Spleen (tissue), 11 donors: Measurements from ENCODE around the gene UGT2B7. TPM values are rescaled to one million over a fixed set of nuclear protein-coding genes. Genes with fewer than 3 reads are reported as not detected.

Experiments used
- DNase-seq: peaks from one replicate; pipeline ENCODE4 v3.0.0-alpha.2; 2020
- H3K27ac ChIP-seq, 8 donors: fragments of 200-600 bp; sonication (generic) in 7 of 8; 1 replicate in 4 of 8; 2 replicates in 4 of 8; pipeline versions ENCODE4 v1.5.0 to v1.8.0; 2016 to 2021; ENCODE audit warnings: inconsistent platforms in 4 of 8, mild to moderate bottlenecking in 4 of 8, moderate library complexity in 1 of 8
- H3K27me3 ChIP-seq, 7 donors: fragments of 200-600 bp; sonication (generic) in 6 of 7; replicated peaks in 1 of 7; 1 replicate in 4 of 7; 2 replicates in 3 of 7; pipeline versions ENCODE4 v1.5.0 to v1.8.0; 2016 to 2021; ENCODE audit warnings: inconsistent platforms in 3 of 7, mild to moderate bottlenecking in 1 of 7
- H3K36me3 ChIP-seq, 6 donors: fragments of 200-600 bp; sonication (generic) in 5 of 6; 1 replicate in 4 of 6; 2 replicates in 2 of 6; pipeline versions ENCODE4 v1.5.0 to v1.8.0; 2016 to 2021; ENCODE audit warnings: inconsistent platforms in 2 of 6
- H3K4me1 ChIP-seq, 6 donors: fragments of 200-600 bp; sonication (generic) in 5 of 6; 1 replicate in 3 of 6; 2 replicates in 3 of 6; pipeline versions ENCODE4 v1.5.0 to v1.8.0; 2016 to 2021; ENCODE audit warnings: inconsistent platforms in 3 of 6
- H3K4me3 ChIP-seq, 8 donors: fragments of 200-600 bp; sonication (generic) in 7 of 8; 1 replicate in 4 of 8; 2 replicates in 4 of 8; pipeline versions ENCODE4 v1.5.0 to v1.8.0; 2016 to 2021; ENCODE audit warnings: inconsistent platforms in 4 of 8, mild to moderate bottlenecking in 4 of 8, moderate library complexity in 2 of 8
- H3K9me3 ChIP-seq, 8 donors: fragments of 200-600 bp; sonication (generic) in 7 of 8; 1 replicate in 4 of 8; 2 replicates in 4 of 8; pipeline versions ENCODE4 v1.5.0 to v1.8.0; 2016 to 2021; ENCODE audit warnings: inconsistent platforms in 4 of 8
- POLR2A ChIP-seq, 3 donors: fragments of 450-650 bp; IDR thresholded peaks; one replicate each; pipeline ENCODE4 v1.5.1; 2017; ENCODE audit warnings: antibody characterized with exemption in 3 of 3, mild to moderate bottlenecking in 1 of 3
- POLR2AphosphoS5 ChIP-seq, 3 donors: sonication (generic); formaldehyde crosslinking; IDR thresholded peaks; one replicate each; pipeline ENCODE4 v1.5.1; 2017; ENCODE audit warnings: antibody characterized with exemption in 3 of 3
- WGBS, 5 donors: extraction: QIAGEN DNeasy Blood & Tissue Kit in 3 of 5; methylation state at CpG; one replicate each; pipeline versions ENCODE4 v1.1.5 to v1.1.7; 2013 to 2018; 5-methylcytosine and 5-hydroxymethylcytosine counted together
- intact Hi-C: fragments of 100-400 bp; cut with DNase I; formaldehyde crosslinking; loops from one replicate; pipeline ENCODE4 v1.15.0; 2023; ENCODE audit warnings: low total_unique reads
- polyA plus RNA-seq, 3 donors: library from polyadenylated mRNA; stranded (reverse); fragments of 200-250 nt; gene quantifications; one replicate each; pipeline ENCODE4 v1.2.1, GENCODE V29; 2013
- total RNA-seq, 7 donors: library from RNA; depleted of rRNA in 3 of 7; stranded (reverse); fragments of >200 nt in 3 of 7; fragmentation: NEBNext Ultra II Directional in 4 of 7; extraction: Animal tissue kit (Norgen Biotek cat#: 25700) in 4 of 7; gene quantifications; one replicate each; pipeline versions ENCODE4 v1.1.0 to v1.2.1, GENCODE V29; 2016 to 2021
- TF ChIP-seq, protein P1 (sequence below), 11 experiments: fragments of 200-600 bp in 7 of 11; fragments of 450-650 bp in 4 of 11; sonication (generic) in 4 of 11; IDR thresholded peaks in 8 of 11; conservative IDR thresholded peaks in 3 of 11; 1 replicate in 7 of 11; 2 replicates in 4 of 11; pipeline versions ENCODE4 v1.4.0 to v1.8.0; 2016 to 2021; ENCODE audit warnings: antibody characterized with exemption in 11 of 11, inconsistent platforms in 4 of 11, mild to moderate bottlenecking in 1 of 11
- donor health status: healthy with polysubstance abuse.
- donor health status: DM: no; HTN: no; CAD: no; lungs with moderate emphysema.
- donor health status: DM: no; HTN: no; CAD: no.
- donor health status: Bipolar disorder and iron deficiency.
- donor health status: healthy.
- donor health status: DM: no; HTN: no; CAD: no.
- donor health status: DM: yes; HTN: yes; CAD: no.

Gene UGT2B7
- total and polyA plus RNA-seq, 10 donors: not detected

DNA sequence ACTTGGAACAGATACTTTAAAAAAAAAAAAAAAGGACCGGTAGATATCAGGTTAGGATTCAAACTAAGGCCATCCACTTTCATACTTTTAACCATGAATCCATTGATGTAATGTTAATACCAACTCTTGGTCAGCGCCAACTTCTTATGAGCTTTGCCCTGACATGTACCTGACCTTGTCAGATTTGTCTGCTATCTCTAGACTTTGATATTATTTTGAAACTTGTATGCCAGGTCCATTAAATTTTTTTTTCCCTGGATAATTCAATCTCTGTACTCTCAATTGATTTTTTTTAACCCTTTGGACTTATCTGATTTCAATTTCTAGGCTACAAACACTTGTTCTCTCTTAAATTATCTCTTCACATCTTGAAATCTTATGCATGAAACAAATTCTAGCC, 27.2 kb upstream of the UGT2B7 start:
- Histone ChIP-seq H3K4me3 (no peak overlapping the region), H3K9me3 (no peaks in the 10 kb centered on the region), H3K27ac (no peak overlapping the region), H3K4me1 (no peaks in the 10 kb centered on the region), H3K27me3 (no peaks in the 10 kb centered on the region), H3K36me3 (no peaks in the 10 kb centered on the region)
- no peak for DNase-seq
- no peak for TF ChIP-seq POLR2A (IDR thresholded peaks at IDR 0.05)
- TF ChIP-seq, protein P1, sequence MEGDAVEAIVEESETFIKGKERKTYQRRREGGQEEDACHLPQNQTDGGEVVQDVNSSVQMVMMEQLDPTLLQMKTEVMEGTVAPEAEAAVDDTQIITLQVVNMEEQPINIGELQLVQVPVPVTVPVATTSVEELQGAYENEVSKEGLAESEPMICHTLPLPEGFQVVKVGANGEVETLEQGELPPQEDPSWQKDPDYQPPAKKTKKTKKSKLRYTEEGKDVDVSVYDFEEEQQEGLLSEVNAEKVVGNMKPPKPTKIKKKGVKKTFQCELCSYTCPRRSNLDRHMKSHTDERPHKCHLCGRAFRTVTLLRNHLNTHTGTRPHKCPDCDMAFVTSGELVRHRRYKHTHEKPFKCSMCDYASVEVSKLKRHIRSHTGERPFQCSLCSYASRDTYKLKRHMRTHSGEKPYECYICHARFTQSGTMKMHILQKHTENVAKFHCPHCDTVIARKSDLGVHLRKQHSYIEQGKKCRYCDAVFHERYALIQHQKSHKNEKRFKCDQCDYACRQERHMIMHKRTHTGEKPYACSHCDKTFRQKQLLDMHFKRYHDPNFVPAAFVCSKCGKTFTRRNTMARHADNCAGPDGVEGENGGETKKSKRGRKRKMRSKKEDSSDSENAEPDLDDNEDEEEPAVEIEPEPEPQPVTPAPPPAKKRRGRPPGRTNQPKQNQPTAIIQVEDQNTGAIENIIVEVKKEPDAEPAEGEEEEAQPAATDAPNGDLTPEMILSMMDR (IDR thresholded peaks at IDR 0.05 in 8 of 11, conservative IDR thresholded peaks at IDR 0.05 in 3 of 11): no peak
- no peak for TF ChIP-seq POLR2AphosphoS5 (IDR thresholded peaks at IDR 0.05)
- 48 to 92% (median 70%) methylated on average over 2 of the region's 2 CpGs for WGBS, 5 donors
- intact Hi-C loops: no loop called here

DNA sequence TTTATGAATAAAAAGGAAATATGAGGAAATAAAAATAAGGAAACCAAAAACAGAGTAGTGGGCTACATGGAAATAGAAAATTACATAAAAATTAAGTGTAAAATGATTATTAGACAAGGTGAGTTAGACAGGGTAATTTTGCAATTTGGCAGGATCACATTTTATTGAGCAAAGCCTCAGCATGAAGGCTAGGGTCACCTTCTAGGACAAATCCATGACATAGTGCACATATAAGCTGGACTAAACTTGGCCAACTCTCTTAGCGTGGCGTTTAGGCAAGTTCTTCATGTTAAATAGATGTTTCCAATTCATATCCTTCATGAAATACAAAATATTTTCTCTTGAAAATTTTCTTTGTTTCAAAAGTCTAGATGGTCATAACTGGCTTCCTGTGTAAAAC, 25.7 kb upstream of the UGT2B7 start:
- WGBS, 5 donors: 41 to 86% (median 60%) methylated on average over 2 of the region's 2 CpGs
- H3K4me1 ChIP-seq: no peaks in the 10 kb centered on the region
- DNase-seq: no peak
- intact Hi-C loops: no loop called here
- no peaks in the 10 kb centered on the region for H3K27me3 ChIP-seq
- no peak overlapping the region for H3K27ac ChIP-seq
- TF ChIP-seq POLR2AphosphoS5 (IDR thresholded peaks at IDR 0.05): no peak
- no peak for TF ChIP-seq POLR2A (IDR thresholded peaks at IDR 0.05)
- TF ChIP-seq, protein P1 (IDR thresholded peaks at IDR 0.05 in 8 of 11, conservative IDR thresholded peaks at IDR 0.05 in 3 of 11): no peak
- no peaks in the 10 kb centered on the region for H3K36me3 ChIP-seq
- no peaks in the 10 kb centered on the region for H3K9me3 ChIP-seq
- no peak overlapping the region for H3K4me3 ChIP-seq

DNA sequence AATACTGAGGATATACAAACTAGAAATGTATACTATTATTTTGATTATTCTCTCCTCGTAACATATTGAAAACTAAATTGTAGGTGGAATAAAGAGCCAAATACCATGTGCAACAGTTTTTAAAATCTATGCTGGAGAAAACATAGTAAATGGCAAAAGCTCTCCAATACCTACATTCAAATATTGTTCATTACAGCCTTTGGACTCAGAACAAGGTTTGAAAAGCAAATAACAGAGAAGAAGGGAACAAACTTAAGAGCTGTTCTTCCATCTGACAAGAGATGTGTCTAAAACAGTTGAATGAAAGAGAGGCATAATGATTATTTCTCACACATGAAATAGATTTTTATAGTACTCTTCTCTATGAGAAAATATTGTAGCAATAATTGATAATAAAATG, 25.0 kb upstream of the UGT2B7 start:
- WGBS, 5 donors: 72 to 87% (median 76%) methylated on average over 1 of the region's 1 CpG
- TF ChIP-seq POLR2AphosphoS5 (IDR thresholded peaks at IDR 0.05): no peak
- TF ChIP-seq, protein P1 (IDR thresholded peaks at IDR 0.05 in 8 of 11, conservative IDR thresholded peaks at IDR 0.05 in 3 of 11): no peak
- TF ChIP-seq POLR2A (IDR thresholded peaks at IDR 0.05): no peak
- no peaks in the 10 kb centered on the region for H3K9me3 ChIP-seq
- intact Hi-C loops: no loop called here
- no peak overlapping the region for H3K27ac ChIP-seq
- H3K27me3 ChIP-seq: no peaks in the 10 kb centered on the region
- H3K36me3 ChIP-seq: no peaks in the 10 kb centered on the region
- H3K4me1 ChIP-seq: no peaks in the 10 kb centered on the region
- H3K4me3 ChIP-seq: no peak overlapping the region
- no peak for DNase-seq

DNA sequence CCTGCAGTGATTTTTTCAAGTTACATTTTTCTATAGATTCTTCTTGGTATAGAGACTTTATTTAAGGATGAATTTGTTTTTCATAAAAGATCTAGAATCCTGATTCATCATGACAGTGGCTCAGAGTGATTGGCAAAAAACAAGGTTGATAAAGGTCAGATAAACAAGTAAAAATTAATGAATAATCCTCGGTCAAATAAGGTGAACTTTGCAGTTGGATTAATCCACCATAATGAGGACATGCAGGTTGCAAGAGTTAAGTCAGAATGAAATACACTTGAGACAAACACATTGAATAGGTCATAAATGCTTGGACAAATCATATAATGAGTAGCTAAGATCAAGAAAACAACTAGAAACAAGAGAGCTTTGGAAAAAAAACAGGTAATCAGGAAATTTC, 22.9 kb upstream of the UGT2B7 start:
- no peaks in the 10 kb centered on the region for H3K4me1 ChIP-seq
- H3K9me3 ChIP-seq: peaks cover 0 to 5% (median 0%) of the 10 kb centered on the region in 8 donors
- intact Hi-C loops: no loop called here
- no peaks in the 10 kb centered on the region for H3K36me3 ChIP-seq
- 82 to 95% (median 93%) methylated on average over 1 of the region's 1 CpG for WGBS, 5 donors
- H3K4me3 ChIP-seq: no peak overlapping the region
- no peak overlapping the region for H3K27ac ChIP-seq
- DNase-seq: no peak
- no peak for TF ChIP-seq POLR2A (IDR thresholded peaks at IDR 0.05)
- TF ChIP-seq, protein P1 (IDR thresholded peaks at IDR 0.05 in 8 of 11, conservative IDR thresholded peaks at IDR 0.05 in 3 of 11): no peak
- TF ChIP-seq POLR2AphosphoS5 (IDR thresholded peaks at IDR 0.05): no peak
- no peaks in the 10 kb centered on the region for H3K27me3 ChIP-seq
